ENCODE results near the gene MLPH. TPM values are rescaled to one million over a fixed set of nuclear protein-coding genes. Genes with fewer than 3 reads are reported as not detected.

MLPH gene
- total and polyA plus RNA-seq, 10 donors: 0.09 to 1.4 (median 0.35) TPM; not detected in 3

- H3K27ac ChIP-seq: no peak overlapping the region
Observed at GRCh38 chr2:237511433-237511832, 24.4 kb downstream of the MLPH start.

GRCh38 chr2:237511885-237512405 lies 24.9 kb downstream of the MLPH start:
- peaks cover 0 to 54% (median 0%) of the 10 kb centered on the region in 7 donors for H3K27me3 ChIP-seq (replicated peaks in 1 of 7)
- no peak overlapping the region for H3K4me3 ChIP-seq
- TF ChIP-seq CTCF (IDR thresholded peaks at IDR 0.05 in 8 of 11, conservative IDR thresholded peaks at IDR 0.05 in 3 of 11) (no peak), POLR2A (IDR thresholded peaks at IDR 0.05) (no peak), POLR2AphosphoS5 (IDR thresholded peaks at IDR 0.05) (no peak)
- H3K9me3 ChIP-seq: no peaks in the 10 kb centered on the region
- intact Hi-C loops (cut with DNase I; ENCODE audit: low total_unique reads): loop anchor here (2.0 to 10.0 kb wide), 2 partner anchors 61 to 233 kb away; no protein-coding TSS in a partner anchor
- DNase-seq: no peak
- peaks cover 0 to 16% (median 7%) of the 10 kb centered on the region in 6 donors for H3K4me1 ChIP-seq
- no peak overlapping the region for H3K27ac ChIP-seq
- WGBS, 5 donors: 87 to 95% (median 91%) methylated on average over 16 to 17 of the region's 17 CpGs
- no peaks in the 10 kb centered on the region for H3K36me3 ChIP-seq

More at GRCh38 chr2:237511433-237511832, 24.4 kb downstream of the MLPH start:
- DNase-seq: no peak
- H3K4me3 ChIP-seq: no peak overlapping the region
- TF ChIP-seq CTCF (IDR thresholded peaks at IDR 0.05 in 8 of 11, conservative IDR thresholded peaks at IDR 0.05 in 3 of 11) (no peak), POLR2A (IDR thresholded peaks at IDR 0.05) (no peak), POLR2AphosphoS5 (IDR thresholded peaks at IDR 0.05) (no peak)
- H3K4me1 ChIP-seq: peaks cover 0 to 16% (median 7%) of the 10 kb centered on the region in 6 donors
- intact Hi-C loops (cut with DNase I; ENCODE audit: low total_unique reads): loop anchor here (10.0 kb wide), 1 partner anchor 233 kb away; no protein-coding TSS in a partner anchor
- H3K36me3 ChIP-seq: no peaks in the 10 kb centered on the region
- no peaks in the 10 kb centered on the region for H3K9me3 ChIP-seq
- H3K27me3 ChIP-seq (replicated peaks in 1 of 7): peaks cover 0 to 59% (median under 1%) of the 10 kb centered on the region in 7 donors
- 88 to 100% (median 91%) methylated on average over 1 of the region's 1 CpG for WGBS, 5 donors

- TF ChIP-seq POLR2AphosphoS5 (IDR thresholded peaks at IDR 0.05) (no peak), CTCF (IDR thresholded peaks at IDR 0.05 in 8 of 11, conservative IDR thresholded peaks at IDR 0.05 in 3 of 11) (peak; percentile 58 to 89 (median 81))
- H3K4me1 ChIP-seq: peaks cover 0 to 16% (median 7%) of the 10 kb centered on the region in 6 donors
Observed at GRCh38 chr2:237512774-237513466, 25.9 kb downstream of the MLPH start.

GRCh38 chr2:237513693-237514092 lies 26.6 kb downstream of the MLPH start:
- Histone ChIP-seq H3K4me3 (no peak overlapping the region), H3K27ac (no peak overlapping the region), H3K27me3 (replicated peaks in 1 of 7) (peaks cover 0 to 37% (median 0%) of the 10 kb centered on the region in 7 donors), H3K9me3 (no peaks in the 10 kb centered on the region), H3K4me1 (peaks cover 0 to 16% (median 7%) of the 10 kb centered on the region in 6 donors), H3K36me3 (no peaks in the 10 kb centered on the region)
- no peak for DNase-seq
- 81 to 89% (median 83%) methylated on average over 9 of the region's 9 CpGs for WGBS, 5 donors
- no peak for TF ChIP-seq CTCF (IDR thresholded peaks at IDR 0.05 in 8 of 11, conservative IDR thresholded peaks at IDR 0.05 in 3 of 11)
- TF ChIP-seq POLR2A (IDR thresholded peaks at IDR 0.05): no peak
- no peak for TF ChIP-seq POLR2AphosphoS5 (IDR thresholded peaks at IDR 0.05)
- intact Hi-C loops (cut with DNase I; ENCODE audit: low total_unique reads): loop anchor here (2.0 to 10.0 kb wide), 2 partner anchors 59 to 231 kb away; no protein-coding TSS in a partner anchor

More at GRCh38 chr2:237512774-237513466, 25.9 kb downstream of the MLPH start:
- peak; percentile 92 for DNase-seq
- Histone ChIP-seq H3K27me3 (replicated peaks in 1 of 7) (peaks cover 0 to 45% (median 0%) of the 10 kb centered on the region in 7 donors), H3K9me3 (no peaks in the 10 kb centered on the region), H3K27ac (no peak overlapping the region), H3K4me3 (no peak overlapping the region), H3K36me3 (no peaks in the 10 kb centered on the region)
- intact Hi-C loops (cut with DNase I; ENCODE audit: low total_unique reads): loop anchor here (2.0 to 10.0 kb wide), 2 partner anchors 60 to 232 kb away; no protein-coding TSS in a partner anchor
- 33 to 51% (median 45%) methylated on average over 13 to 14 of the region's 14 CpGs for WGBS, 5 donors
